ENCODE data around the gene FNDC3B.
"Not testable (repeated sequence)": the region's sequence is repeated elsewhere in the genome, so short reads cannot be mapped to it uniquely, and the experiment has no call there.

The FNDC3B gene

DNA sequence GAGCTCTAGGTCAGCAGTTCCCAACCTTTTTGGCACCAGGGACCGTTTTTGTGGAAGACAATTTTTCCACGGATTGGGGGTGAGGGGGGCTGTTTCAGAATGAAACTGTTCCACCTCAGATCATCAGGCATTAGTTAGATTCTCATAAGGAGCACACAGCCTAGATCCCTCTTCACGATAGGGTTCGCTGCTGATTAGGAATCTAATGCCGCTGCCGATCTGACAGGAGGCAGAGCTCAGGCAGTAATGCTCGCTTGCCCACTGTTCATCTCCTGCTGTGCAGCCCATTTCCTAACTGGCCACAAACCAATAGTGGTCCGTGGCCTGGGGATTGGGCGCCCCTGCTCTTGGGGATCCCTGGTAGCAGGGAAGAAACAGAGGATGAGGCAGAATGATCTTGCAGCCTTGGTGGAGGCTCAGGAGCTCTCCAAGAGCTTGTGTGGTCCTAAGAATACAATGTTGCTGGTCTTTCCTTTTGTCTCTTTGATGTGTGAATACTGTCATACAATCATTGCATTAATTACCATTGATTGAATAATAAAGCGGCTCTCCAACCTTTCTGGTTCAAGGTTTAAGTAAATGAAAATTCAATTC lies 183.2 kb downstream of the FNDC3B start:
- no peak for DNase-seq

DNA sequence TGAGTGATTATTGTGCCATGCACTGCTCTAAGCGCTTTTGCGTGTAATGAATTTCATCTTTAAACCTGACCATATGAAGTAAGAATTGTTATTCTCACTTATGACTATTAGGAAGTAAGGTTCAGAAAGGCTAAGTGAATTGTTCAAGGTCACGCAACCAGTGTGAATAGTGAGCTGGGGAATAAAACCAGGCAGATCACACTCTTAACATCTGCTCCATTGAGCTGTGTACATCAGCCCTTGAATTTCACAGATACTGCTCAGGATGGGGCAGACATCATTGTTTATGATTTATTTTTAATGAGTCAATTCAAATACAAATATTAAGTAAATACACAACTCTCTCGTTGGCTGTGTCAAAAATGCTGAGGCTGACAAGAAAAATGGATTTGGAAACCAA lies 184.5 kb downstream of the FNDC3B start:
- no peak for DNase-seq

DNA sequence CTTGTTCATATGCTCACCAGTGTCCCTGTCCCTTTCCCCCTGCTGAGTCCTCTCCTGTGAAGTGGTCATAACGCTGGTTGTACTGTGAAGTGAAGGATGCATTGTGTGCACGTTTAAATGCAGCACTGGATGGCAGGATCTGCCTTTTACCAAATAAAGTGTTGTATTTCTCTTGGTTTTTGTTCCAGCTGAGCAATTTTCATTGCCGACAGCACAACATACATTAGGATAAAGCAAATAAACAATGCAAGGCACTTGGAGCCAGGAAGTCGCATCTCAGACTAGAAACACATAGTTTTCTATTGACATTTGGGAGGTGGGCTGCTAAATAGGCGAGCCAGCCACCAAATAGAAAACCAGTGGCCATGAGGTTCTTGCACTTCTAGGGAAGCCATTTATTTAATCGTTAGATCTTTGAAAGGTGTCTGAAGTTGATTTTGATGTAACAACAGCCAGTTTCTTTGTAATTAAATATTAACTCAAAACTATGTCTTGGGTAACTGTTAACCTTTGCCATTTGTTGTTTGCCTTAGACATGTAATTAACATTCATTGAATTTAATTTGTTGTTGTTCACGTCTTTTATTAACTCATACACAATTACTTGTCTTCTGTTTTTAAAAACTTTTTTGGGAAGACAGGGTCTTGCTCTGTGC lies 185.3 kb downstream of the FNDC3B start:
- no peak for DNase-seq

DNA sequence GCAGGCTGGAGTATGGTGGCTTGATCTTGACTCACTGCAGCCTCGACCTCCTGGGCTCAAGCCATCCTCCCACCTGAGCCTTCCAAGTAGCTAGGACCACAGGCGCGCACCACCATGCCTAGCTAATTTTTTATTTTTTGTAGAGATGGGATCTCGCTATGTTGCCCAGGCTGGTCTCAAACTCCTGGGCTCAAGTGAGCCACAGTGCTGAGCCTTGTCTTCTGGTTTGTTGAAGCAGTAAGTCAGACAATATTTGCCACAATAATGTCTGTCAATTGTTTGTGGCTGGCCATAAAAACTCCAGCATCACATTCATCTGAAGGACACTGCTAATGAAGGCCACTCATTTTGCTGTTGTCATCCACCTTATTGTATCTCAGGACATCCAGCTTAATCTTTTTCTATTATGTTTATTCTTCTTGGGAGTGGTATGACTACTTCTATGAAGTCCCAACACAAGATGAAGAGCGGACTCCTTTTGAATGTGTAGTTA lies 185.9 kb downstream of the FNDC3B start:
- DNase-seq, result no peak

DNA sequence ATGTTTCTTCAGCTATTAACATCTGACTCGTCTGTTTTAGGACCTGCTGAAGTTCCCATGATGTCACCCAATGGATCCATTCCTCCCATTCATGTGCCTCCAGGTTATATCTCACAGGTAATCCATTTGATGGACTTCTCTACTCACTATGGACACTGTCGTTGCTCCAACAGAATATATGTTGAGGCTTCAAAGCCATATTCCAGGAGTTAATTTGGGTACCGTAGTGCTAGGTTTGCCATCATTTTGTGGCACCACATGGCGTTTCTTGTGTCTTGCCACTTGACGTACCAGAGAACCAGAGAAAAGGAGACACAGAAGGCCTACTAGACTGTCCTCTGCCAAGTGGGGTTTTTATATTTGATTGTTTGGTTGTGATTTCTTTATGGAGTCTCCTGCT lies 187.5 kb downstream of the FNDC3B start:
- DNase-seq, result no peak

DNA sequence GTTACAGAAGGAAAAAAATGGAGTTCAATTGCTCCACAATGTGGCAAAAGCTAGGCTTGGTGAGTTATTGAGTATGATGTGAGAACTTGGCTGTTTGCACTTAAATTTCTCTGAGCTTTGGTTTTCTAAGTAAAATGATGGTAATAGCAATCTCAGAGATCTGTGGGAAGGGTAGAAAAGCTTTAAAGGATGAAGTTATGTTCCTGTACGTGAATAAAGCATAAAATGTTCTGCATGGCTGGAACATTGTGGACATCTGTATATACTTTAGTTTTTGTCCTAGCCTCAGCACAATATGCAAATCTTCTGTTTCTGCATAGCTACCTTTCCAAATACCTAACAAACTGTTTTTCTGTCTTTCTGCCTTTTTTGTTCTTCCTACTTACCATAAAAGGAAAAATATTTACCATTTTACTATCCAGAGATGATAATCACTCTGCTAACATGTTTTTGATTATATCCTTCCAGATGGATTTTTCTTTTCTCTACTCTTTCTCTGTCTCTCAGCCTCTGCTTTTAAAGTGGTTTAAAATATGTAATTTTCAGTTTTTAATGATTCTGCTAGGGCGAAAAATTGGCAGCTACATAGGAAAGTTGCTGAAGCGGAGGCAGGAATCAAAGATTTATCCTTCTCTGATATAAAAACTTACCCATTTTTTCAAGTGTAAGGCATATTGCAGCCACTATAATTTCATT lies 188.1 kb downstream of the FNDC3B start:
- no peak for DNase-seq

DNA sequence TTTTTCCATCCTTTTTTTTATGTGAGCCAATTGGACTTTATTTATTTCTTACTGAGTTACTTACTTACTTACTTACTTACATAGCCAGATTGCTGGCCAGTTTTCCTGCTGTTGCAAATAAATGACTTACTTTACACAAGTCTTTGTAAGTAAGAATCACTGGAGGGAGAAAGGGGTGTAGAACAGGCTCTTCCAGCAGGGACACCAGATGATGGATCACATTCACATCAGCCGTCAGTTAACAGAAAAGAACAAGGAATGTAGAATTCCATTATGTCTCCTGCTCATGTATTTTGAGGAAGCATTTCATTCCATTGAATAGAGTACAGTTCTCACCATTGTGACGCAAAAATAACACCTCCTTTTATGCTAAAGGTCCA lies 188.6 kb downstream of the FNDC3B start:
- DNase-seq, result no peak

DNA sequence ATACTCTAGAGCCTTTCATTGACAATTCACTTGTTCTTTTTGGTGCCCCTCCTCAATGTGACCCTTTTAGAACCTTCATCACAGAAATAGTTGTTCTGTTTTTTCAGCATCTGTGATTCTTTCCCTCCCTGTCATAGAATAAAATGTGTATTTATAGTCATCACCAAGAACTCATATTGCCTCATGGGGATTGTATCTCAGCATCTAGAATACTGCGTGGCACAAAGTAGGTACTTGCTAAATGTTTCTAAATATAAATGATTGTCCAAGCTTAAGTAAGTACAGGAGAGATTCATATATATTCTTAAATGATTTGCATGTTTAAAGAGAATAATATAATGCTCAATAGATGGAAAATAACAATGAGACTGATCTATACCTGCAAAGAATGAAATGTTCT lies 190.1 kb downstream of the FNDC3B start:
- DNase-seq, result no peak

DNA sequence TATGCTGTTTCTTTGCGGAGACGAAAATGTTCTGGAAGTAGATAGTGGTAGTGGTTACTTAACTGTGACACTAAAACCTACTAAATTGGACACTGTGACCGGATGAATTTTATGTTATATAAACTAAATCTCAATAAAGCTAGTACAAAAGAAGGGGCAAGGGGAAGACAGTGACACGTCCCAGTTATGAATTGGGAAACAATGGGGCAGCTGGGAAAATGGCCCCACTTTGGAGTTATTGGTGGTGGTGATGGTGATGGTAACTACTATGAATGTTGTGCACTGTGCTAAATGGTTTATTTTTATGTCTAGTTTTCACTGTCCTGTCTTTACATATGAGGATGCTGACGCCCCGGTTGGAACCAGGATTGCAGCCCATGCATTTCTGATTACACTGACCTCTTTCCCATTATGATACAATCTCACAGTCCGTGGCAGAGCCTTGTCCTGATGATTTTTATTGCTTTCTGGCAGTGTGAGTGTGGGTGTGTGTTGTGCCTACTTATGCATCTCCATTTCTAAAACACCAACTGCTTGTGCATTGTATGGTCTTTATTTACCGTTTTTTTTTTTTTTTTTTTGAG lies 192.0 kb downstream of the FNDC3B start:
- no peak for DNase-seq

DNA sequence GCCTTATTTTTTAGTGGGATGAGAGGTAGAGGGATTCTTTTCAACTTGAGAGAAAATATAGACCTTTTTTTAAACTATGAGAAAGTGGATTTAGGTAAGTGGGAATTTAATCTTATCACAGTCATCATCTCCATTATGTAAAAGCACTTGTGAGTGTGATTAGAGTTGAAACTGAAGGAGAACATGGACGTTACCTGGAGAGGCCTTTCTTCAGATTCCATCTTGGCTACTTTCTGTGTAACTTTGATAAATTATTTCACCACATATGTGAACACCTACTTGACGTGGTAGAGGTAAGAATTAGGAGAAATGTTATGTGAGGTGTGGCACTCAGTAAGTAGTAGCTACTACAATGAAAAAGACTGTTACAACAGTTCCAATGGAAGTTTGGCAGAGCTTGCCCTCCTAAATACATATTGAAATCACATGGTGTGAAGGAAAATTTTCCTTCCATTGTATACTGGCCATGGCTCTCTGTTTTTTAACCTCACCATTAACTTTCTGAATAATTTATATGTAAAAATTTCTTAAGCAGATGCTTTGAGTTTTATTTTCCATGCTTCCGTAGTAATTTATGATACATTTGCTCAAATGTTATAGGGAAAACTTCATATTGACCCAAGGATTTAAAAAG lies 193.3 kb downstream of the FNDC3B start:
- DNase-seq, result no peak

DNA sequence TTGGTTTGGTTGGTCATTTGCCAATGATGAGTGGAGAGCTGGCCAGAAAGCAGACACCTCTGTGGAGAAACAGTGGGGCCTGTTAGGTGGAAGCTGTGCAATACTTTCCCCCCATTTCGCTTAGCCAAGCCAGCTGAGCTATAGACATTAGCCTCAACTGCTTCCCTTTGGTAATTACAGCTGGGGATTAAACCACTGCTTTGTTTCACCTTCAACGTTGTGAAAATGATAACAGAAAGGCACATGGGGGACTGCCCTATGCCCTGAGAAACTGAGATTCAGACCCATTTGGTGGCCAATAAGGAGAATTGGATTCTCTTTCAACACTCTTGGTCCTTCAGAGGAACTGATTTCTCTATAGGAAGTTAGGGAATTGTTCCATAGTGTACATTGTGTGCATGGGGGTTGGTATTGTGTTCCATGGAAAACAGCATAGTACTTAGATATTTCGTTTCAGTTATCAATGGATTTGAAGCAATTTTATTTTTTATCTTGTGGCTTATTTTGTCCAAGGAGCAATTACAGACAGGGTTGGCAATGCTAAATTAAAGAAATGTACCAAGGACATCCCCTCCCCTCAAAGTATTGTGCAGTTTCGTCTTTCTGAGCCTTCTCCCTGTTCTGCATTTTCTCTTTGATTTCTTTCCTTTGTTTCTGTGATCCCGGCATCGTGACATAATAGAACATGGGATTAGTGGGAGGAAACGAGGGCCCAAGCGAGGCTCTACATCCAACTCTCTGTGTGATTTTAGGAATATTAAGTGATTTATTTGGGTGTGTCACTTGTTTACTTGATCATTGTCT lies 194.3 kb downstream of the FNDC3B start:
- no peak for DNase-seq

DNA sequence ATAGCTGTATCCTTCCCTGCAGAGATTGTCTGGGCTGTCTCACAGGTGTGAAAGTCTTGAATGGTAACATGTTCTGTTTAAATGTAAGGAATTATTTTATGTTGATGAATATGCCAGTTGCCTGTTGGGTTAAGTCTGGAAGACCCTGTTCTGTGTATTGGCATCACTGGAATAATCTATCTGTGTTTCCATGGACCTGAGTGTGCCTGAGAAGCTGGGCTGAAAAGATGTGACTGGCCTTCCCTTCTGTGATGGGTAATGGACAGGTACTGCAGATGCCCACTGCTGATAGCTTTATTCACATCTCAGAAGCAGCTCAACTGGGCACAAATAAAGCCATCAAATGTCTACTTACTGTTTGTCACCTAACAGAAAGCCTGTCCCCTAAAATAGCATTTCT lies 196.3 kb downstream of the FNDC3B start:
- no peak for DNase-seq

DNA sequence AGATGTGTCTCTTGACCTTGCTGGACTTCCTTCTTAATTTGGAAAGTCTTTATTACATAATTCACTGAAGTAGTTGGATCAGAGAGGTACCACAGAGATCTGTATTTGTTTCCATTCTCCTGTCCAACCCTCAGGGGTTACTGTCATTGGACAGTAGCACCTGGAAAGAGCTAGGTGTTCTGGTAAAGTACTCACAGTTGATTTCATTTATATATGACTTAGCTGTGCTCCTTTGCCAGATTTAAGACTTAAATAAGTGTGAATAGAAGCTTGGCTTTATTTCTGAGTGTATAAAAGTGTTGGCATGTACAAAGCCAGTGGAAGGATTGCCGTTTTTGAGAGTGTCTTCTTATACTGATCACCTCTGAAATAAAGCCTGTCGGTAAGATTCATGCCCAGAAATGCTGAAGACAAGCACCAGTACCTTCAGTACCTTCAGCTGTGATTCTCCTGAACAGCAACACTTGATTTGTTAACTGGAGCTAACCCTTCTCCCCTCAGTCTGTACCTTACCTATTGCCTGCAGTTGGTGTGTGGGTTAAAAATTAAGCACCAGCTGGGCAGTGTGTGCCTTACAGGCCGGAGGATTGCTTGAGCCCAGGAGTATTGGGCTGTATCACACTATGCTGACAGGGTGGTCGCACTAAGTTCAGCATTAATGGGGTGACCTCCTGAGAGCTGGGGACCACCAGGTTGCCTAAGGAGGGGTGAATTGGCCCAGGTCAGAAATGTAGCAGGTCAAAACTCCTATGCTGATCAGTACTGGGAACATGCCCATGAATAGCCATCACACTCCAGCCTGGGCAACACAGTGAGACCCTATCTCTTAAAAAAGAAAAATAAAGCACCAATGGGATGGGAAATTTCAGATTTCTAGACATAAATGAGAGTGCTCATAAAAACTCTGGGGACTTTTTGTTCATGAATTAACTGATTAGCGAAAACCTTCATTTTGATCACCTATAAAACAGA lies 197.7 kb downstream of the FNDC3B start:
- DNase-seq, result no peak

DNA sequence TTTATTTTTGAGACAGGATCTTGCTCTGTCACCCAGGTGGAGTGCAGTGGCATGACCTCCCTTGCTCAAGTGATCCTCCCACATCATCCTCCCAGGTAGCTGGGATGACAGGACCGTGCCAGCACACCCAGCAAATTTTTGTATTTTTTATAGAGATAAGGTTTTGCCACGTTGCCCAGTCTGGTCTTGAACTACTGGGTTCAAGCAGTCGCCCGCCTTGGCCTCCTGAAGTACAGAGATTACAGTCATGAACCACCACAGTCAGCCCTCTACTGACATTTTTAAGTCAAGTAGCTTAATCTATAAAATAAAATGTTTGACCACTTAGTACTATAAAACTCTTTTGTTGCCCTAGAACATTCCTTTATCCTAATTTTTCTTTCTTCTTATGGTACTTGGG lies 198.8 kb downstream of the FNDC3B start:
- DNase-seq, result no peak

DNA sequence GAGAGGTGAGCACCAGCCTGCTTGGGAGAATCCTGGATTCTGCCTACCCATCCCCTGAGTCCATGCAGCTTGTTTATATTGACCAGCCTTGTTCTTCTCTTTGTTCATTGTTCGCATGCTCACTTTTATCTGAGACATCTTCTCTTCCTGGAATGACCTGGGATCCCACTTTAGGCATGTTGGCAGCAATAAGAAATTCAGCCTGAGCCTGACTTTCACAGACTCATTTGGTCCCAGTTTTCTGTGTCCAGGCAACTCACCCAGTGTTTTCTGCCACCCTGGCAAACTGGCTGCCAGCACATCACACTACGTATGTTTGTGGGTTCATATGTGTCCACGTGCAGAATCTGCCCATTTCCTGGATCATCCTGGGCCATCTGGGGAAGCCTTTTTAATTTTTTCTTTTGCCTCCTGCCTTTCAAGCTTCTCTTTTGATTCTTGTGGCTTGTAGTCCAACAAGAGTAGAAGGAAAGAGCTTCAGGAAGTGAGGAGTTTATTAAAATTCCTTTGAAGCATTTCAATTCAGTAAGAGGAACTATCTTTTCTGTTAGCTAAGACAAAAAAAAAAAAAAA lies 199.9 kb downstream of the FNDC3B start:
- DNase-seq, result no peak

DNA sequence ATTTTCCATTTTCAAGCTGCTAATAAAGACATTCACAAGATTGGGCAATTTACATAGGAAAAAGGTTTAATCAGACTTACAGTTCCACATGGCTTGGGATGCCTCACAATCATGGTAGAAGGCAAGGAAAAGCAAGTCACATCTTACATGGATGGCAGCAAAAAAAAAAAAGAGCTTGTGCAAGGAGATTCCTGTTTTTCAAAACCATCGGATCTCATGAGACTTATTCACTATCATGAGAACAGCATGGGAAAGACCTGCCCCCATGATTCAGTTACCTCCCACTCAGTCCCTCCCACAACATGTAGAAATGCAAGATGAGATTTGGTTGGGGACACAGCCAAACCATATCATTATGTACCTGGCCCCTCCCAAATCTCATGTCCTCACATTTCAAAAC lies 202.0 kb downstream of the FNDC3B start:
- no peak for DNase-seq

DNA sequence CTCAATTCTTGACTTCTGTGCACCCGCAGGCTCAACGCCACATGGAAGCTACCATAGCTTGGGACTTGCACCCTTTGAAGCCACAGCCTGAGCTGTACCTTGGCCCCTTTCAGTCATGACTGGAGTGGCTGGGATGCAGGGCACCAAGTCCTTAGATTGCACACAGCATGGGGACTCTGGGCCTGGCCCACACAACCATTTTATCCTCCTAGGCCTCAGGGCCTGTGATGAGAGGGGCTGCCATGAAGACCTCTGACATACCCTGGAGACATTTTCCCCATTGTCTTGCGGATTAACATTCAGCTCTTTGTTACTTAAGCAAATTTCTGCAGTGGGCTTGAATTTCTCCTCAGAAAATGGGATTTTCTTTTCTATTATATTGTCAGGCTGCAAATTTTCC lies 203.1 kb downstream of the FNDC3B start:
- DNase-seq, result not testable (repeated sequence)

DNA sequence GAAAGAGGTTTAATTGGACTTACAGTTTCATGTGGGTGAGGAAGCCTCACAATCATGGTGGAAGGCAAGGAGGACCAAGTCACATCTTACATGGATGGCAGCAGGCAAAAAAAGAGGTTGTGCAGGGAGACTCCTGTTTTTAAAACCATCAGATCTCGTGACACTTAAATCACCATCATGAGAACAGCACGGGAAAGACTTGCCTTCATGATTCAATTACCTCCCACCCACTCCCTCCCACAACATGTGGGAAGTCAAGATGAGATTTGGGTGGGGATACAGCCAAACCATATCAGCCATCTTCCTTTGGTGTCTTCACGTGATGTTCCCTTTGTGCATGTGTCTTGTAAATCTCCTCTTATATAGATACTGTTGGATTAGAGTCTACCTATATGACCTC lies 204.0 kb downstream of the FNDC3B start:
- DNase-seq, result not testable (repeated sequence)

DNA sequence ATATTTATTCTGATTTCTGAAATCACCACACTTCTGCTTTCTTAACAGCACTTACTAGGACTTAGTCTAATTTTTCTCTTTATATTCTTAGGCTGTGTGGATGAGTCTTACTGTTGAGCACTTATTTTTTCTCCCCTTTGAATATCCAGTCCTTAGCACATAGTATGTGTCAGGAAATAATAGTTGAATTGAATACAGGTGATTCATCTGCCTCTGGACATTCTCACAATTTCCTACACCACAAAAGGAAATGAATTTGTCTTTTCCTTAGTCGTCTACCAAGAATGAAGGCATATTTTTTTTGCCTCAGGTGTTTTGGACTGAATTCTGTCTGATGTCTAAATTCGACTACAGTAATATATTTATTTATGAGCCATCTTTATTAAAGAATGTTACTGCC lies 204.6 kb downstream of the FNDC3B start:
- DNase-seq, result no peak

DNA sequence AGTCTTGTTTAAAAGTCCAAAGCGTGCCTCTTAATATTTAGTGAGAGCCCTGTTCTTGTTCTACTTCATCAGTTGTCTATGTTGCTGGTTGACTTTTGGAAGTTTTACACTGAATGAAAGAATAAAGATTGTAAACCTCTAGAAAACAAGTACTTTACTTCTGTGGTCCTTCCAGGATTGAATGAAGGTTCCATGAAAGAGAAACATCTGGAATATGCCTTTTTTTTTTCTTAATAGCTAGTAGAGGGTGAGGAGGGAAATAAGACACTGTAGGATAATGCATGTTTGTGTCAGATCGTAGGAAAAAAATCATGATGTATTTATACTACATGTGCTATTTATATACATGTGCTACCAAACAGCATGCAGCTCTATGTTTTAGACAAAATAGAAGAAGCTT lies 205.9 kb downstream of the FNDC3B start:
- no peak for DNase-seq

Measured in NCI-H2171 treated with DMSO at 0.1 percent for 48 hours (cell line).